ENCODE data around the gene UCKL1.
A peak's percentile ranks its signal among the peaks of the same experiment; 100 is the strongest.

The UCKL1 gene

GRCh38 chr20:63979229-63979556 is 23.0 kb upstream of the UCKL1 start:
- no peak for DNase-seq (ENCODE audit: low read depth in 1 of 2, low spot score in 1 of 2)
- peak overlapping the region; percentile 89 for H3K27ac ChIP-seq (replicated peaks)
- peak overlapping the region; percentile 61 for H3K4me3 ChIP-seq (replicated peaks; ENCODE audit: insufficient read depth, low read length)

GRCh38 chr20:63978319-63979228 is 22.4 kb upstream of the UCKL1 start:
- no peak for TF ChIP-seq POLR2AphosphoS5 (IDR thresholded peaks at IDR 0.05; ENCODE audit: low read depth)
- no peak for TF ChIP-seq REST (IDR thresholded peaks at IDR 0.05; ENCODE audit: insufficient replicate concordance, low read depth)
- no peak for TF ChIP-seq CTCF (IDR thresholded peaks at IDR 0.05; ENCODE audit: insufficient read depth, low read length)
- TF ChIP-seq SPI1 (IDR thresholded peaks at IDR 0.05; ENCODE audit: borderline replicate concordance, low read depth): peak; percentile 5; the same call in 1 of the 2 replicates
- 0 out of 2 replicates have a peak, but pooled peaks have one; percentile 23 for TF ChIP-seq GABPA (IDR thresholded peaks at IDR 0.05; ENCODE audit: low read depth)
- H3K4me3 ChIP-seq (replicated peaks; ENCODE audit: insufficient read depth, low read length): peak overlapping the region; percentile 61
- peak overlapping the region; percentile 89 for H3K27ac ChIP-seq (replicated peaks)
- H3K27me3 ChIP-seq (ENCODE audit: insufficient read depth, poor library complexity, severe bottlenecking): no peaks in the 10 kb centered on the region
- DNase-seq (ENCODE audit: low read depth in 1 of 2, low spot score in 1 of 2): peak; percentile 83

More at GRCh38 chr20:63979229-63979556, 23.0 kb upstream of the UCKL1 start:
- TF ChIP-seq REST (IDR thresholded peaks at IDR 0.05; ENCODE audit: insufficient replicate concordance, low read depth) (no peak), POLR2AphosphoS5 (IDR thresholded peaks at IDR 0.05; ENCODE audit: low read depth) (no peak), CTCF (IDR thresholded peaks at IDR 0.05; ENCODE audit: insufficient read depth, low read length) (no peak), SPI1 (IDR thresholded peaks at IDR 0.05; ENCODE audit: borderline replicate concordance, low read depth) (no peak), GABPA (IDR thresholded peaks at IDR 0.05; ENCODE audit: low read depth) (no peak)
- no peaks in the 10 kb centered on the region for H3K27me3 ChIP-seq (ENCODE audit: insufficient read depth, poor library complexity, severe bottlenecking)

- peak overlapping the region; percentile 89 for H3K27ac ChIP-seq (replicated peaks)
- TF ChIP-seq CTCF (IDR thresholded peaks at IDR 0.05; ENCODE audit: insufficient read depth, low read length) (no peak), GABPA (IDR thresholded peaks at IDR 0.05; ENCODE audit: low read depth) (no peak), REST (IDR thresholded peaks at IDR 0.05; ENCODE audit: insufficient replicate concordance, low read depth) (no peak), POLR2AphosphoS5 (IDR thresholded peaks at IDR 0.05; ENCODE audit: low read depth) (no peak), SPI1 (IDR thresholded peaks at IDR 0.05; ENCODE audit: borderline replicate concordance, low read depth) (no peak)
- peak overlapping the region; percentile 61 for H3K4me3 ChIP-seq (replicated peaks; ENCODE audit: insufficient read depth, low read length)
- no peaks in the 10 kb centered on the region for H3K27me3 ChIP-seq (ENCODE audit: insufficient read depth, poor library complexity, severe bottlenecking)
- DNase-seq (ENCODE audit: low read depth in 1 of 2, low spot score in 1 of 2): peak; percentile 69 to 73
Measured at GRCh38 chr20:63977739-63978276, 21.6 kb upstream of the UCKL1 start.
